Measurements from ENCODE around the gene SERTAD4.
"Not testable (repeated sequence)": the region's sequence is repeated elsewhere in the genome, so short reads cannot be mapped to it uniquely, and the experiment has no call there.

Gene SERTAD4

DNA sequence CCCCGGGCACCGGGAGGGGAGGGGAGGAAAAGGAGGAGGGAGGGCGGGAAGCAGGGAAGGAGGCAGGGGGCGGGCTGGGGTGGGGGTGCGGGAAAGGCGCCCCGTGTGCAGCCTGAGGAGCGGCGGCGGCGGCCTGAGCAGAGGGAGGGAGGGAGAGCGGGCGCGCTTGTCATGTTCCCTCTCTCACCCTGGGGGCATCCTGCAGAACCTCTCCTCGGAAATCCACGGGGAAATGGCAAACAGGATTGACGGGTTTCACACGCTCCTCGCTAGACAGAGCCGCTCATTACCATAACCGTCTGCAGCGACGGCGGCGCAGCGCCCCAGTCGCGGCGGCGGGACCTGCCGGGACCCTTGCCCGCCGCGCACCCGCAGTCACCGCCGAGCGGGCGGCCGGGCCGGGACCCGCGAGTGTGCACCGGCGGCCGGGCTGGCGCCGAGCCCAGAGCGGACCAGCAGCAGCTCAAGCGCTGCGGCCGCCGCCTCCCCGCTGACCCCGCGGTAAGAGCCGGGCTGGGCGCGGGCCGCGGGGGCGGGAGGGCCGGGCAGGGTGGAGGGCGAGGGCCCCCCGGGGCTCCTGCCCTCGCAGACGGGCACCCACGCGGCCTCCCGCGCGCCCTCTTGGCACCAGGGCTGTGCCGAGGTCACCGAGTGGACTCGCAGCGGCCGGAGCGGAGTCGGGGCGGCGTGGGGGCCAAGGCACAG, at the start of gene SERTAD4:
SERTAD4 (plus strand) TSS at position 286 of the 705 bp plus-strand sequence. CDS start 5,165 bp downstream, outside the sequence.
- peak; percentile 88 for DNase-seq

DNA sequence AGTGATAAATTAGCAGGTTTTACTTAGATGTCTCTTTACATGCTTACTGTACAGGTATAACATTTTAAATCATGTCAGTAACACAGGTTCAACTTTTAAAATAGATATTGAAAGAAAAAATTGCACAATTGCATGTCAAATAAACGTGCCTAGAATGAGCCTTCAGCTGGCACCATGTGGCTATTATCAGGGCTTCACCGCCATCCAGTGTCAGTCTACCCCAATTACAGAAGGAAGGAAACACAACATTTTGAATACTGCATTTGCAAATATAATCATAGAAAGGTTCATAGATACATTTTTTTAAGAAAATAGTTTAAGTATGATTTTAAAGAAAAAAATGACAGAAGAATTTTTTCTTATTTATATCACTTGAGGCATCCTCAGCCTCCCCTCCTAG, 47.5 kb upstream of the SERTAD4 start:
- no peak for DNase-seq

GRCh38 chr1:210187849-210188606, 44.6 kb upstream of the SERTAD4 start:
- DNase-seq, result not testable (repeated sequence)

DNA sequence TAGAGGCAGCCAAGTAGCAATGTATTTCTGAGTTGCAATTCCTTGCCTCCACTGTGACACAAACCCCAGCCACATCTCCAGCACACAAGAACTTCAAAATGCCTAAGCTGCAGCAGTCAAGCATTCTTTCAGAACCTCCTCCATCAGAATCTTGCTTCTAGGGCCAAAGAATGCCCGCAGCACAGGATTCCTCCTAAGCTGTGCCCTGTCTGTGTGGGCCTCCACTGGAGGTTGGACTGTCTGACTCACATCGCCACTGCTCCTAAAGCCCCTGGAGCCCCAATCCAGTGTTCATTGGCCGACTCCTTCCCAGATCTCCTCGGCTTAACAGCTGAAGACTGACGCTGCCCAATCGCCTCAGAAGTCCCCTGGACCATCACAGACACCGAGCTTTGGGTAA, 43.2 kb upstream of the SERTAD4 start:
- no peak for DNase-seq

GRCh38 chr1:210195635-210196160, 36.9 kb upstream of the SERTAD4 start:
- DNase-seq, result no peak

DNA sequence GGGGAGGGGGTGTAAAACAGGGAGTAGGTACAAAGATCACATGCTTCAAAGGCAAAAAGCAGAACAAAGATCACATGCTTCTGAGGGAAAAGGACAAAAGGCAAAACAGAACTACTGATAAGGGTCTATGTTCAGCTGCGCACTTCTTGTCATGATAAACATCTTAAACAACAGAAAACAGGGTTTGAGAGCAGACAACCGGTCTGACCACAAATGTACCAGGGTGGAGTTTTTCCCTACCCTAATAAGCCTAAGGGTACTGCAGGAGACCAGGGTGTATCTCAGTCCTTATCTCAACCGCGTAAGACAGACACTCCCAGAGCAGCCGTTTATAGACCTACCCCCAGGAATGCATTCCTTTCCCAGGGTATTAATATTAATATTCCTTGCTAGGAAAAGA, 36.3 kb upstream of the SERTAD4 start:
- not testable (repeated sequence) for DNase-seq

- no peak for DNase-seq
These were observed 33.8 kb upstream of the SERTAD4 start for GRCh38 chr1:210198840-210199239.

DNA sequence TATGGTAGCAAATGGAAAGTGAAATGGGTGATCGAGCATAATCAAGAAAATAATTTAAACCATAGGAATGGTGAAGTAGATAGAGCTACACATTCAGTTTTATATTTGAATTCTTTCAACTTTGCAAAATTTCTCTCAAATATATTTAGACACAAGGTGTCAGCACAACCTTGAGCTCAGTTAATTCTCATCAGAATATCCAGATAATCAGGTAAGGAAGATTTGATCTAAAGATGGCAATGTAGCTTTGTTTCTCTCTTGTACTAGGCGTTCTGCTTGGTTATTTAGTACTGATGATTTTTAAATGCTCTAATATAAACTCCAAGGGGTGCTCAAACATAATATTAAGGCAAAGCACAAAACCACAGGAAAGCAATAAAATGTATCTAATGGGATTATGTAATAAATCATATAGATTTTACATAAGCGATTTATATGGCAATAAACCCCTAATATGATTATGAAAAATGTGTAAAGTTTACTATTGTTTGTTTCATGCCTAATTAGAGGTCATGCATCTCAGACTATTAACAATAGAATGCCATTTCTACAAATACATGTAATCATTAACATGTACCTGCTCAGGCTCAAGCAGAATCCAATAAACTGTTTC, 32.4 kb upstream of the SERTAD4 start:
- peak; percentile 14 for DNase-seq

DNA sequence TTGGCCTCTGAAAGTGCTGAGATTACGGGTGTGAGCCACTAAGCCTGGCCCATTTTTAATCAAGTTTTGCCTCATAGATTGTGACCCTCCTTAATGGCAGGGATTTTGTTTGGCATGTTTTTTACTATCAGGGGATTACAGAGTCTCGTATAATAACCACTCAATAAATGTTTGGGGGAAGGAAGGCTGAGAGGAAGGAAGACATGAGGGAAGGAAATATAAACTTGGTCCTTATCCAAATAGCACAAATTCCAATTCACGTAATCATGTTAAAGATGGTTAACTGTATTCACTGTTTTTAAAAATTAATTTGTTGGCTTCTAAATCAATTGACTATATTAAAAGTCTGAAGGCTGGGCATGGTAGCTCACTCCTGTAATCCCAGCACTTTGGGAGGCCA, 30.9 kb upstream of the SERTAD4 start:
- DNase-seq, result no peak

GRCh38 chr1:210207597-210208450, 24.8 kb upstream of the SERTAD4 start:
- DNase-seq, result no peak

DNA sequence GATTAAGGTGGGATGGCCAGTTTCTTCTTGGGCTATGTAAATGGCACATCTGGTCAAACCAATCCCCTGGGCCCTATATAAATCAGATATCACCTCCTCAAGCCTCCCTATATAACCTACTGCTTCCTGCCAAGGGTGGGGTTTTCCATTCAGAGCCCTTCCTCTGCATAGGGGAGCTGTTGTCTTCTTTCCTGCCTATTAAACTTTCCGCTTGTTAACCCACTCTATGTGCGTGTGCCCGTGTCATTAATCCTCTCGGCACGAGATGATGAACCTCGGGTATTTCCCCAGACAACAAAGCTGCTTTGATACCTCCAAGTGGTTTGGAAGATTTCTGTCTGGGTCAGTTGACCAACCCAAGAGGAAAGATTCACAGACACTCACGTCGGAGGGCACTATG, 19.3 kb upstream of the SERTAD4 start:
- peak; percentile 51 for DNase-seq

DNA sequence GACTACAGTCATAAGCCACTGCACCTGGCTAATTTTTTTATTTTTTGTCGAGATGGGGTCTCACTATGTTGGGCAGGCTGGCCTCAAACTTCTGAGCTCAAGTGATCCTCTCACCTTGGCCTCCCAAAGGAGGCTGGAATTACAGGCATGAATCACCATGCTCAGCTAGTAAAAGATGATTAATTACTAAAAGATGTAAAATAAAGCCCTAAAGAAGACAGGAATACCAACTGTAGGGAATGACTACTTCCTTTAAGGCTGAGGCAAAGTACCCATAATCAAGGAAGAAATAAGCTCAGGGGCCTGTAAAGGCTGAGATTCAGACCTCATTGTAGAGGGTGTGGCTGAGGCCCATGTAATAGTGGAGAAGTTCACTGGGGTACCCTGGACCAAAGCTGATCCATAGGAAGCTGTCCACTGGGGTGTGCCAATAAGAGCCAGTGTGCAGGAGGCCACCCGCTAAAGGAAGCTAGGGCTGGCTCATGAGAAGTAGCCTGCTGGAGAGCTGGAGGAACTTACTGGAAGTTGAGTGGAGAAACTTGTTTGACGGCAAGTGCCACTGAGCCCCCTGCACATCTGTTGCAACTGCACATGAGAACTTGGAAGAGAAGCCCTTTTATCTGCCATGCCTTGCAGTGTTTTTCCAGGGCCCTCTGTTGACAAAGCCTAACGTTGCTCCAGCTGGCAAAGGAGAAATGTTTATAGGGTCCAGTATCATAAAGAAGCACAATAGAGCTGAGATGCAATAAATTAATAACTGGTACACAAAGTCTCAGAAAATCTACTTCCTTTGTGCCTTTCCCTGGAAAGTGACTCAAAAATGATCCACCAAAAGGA, 17.8 kb upstream of the SERTAD4 start:
- DNase-seq, result no peak

DNA sequence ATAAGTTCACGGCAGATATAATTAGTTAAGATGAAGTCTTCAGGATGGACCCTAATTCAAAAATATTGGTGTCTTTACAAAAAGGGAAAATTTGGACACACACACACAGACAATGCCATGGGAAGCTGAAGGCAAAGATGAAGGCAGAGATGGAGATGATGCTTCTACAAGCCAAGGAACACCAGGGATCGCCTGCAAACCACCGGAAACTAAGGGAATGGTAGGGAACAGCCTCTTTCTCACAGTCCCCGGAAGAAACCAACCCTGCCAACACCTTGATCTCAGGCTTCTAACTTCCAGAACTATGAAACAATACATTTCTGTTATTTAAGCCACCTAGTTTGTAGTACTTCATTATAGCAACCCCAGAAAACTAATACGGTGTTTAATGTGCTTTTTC, 15.1 kb upstream of the SERTAD4 start:
- DNase-seq, result no peak

- DNase-seq, result no peak
These were observed 14.5 kb upstream of the SERTAD4 start for GRCh38 chr1:210218047-210218446.

DNA sequence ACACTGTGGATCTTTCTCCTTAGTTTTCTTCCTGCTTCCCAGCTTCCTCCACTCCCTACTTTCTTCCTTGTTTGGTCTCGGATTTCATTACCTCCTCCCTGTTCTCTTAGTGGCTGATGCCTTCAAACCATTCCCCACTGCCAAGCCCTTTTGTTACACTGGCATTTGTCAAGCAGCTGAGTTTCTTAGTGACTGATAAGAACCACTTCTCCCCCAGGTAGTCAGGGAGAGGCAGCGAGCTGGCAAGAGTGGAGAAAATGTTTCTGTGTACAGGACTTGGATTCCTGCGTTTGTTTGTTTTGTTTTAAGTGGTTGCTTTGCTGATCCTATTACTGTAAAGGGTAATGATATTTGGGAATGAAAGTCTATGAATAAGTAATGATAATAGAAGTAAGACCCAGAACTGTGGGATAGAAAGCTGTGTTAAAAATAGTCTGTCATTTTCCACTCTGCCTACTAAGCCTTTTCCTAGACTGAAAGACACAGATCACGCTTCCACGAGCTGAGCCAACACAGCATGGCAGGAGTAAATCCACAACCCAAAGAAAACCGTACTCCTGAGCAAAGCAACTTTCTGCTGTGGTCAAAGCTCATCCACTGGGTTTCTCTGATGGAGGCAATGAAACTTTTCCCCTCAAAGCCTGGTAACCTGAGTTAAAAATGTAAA, 10.1 kb upstream of the SERTAD4 start:
- peak; percentile 67 for DNase-seq

- peak; percentile 53 for DNase-seq
These were observed 9.2 kb upstream of the SERTAD4 start for GRCh38 chr1:210223226-210223904.

GRCh38 chr1:210228158-210228557, 4.4 kb upstream of the SERTAD4 start:
- DNase-seq, result no peak

GRCh38 chr1:210230149-210230695, 2.4 kb upstream of the SERTAD4 start:
- no peak for DNase-seq

GRCh38 chr1:210231846-210232510, 618 bp upstream of the SERTAD4 start:
- peak; percentile 76 for DNase-seq

GRCh38 chr1:210233216-210233494, 559 bp downstream of the SERTAD4 start:
- DNase-seq, result peak; percentile 79
